Esophagus muscularis mucosa (tissue), 4 donors: Measurements from ENCODE around the gene DOK6.

ENCODE experiments used
- EP300 ChIP-seq: sonication (generic); formaldehyde crosslinking; IDR thresholded peaks from one replicate; pipeline ENCODE4 v1.6.1; 2017; ENCODE audit warnings: antibody characterized with exemption
- POLR2A ChIP-seq: fragments of 450-650 bp; IDR thresholded peaks from one replicate; pipeline ENCODE4 v1.6.1; 2017; ENCODE audit warnings: antibody characterized with exemption, moderate library complexity, mild to moderate bottlenecking, low read depth
- POLR2AphosphoS5 ChIP-seq, 2 donors: sonication (generic); formaldehyde crosslinking; IDR thresholded peaks; one replicate each; pipeline ENCODE4 v1.6.1; 2017; ENCODE audit warnings: antibody characterized with exemption in 2 of 2
- TF ChIP-seq, protein P1 (sequence below), 3 experiments: fragments of 200-600 bp in 2 of 3; fragments of 450-650 bp in 1 of 3; sonication (generic) in 2 of 3; IDR thresholded peaks; one replicate each; pipeline ENCODE4 v1.5.1; 2017 to 2019; ENCODE audit warnings: antibody characterized with exemption in 3 of 3, mild to moderate bottlenecking in 2 of 3, moderate library complexity in 1 of 3

DNA sequence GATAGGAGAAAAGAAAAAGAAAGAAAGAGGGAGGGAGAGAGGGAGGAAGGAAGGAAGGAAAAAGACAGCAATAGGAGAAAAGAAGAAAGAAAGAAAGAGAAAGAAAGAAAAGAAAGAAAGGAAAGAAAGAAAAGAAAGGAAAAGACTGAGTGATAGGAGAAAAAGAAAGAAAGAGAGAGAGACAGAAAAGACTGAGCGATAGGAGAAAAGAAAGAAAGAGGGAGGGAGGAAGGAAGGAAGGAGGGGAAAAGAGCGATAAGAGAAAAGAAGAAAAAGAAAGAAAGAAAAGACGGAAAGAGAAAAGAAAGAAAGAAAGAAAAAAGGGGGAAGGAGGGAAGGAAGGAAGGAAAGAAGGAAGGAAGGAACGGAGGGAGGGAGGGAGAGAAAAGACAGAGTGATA is 216.7 kb downstream of the DOK6 start:
- no peak for TF ChIP-seq EP300
- TF ChIP-seq, protein P1, sequence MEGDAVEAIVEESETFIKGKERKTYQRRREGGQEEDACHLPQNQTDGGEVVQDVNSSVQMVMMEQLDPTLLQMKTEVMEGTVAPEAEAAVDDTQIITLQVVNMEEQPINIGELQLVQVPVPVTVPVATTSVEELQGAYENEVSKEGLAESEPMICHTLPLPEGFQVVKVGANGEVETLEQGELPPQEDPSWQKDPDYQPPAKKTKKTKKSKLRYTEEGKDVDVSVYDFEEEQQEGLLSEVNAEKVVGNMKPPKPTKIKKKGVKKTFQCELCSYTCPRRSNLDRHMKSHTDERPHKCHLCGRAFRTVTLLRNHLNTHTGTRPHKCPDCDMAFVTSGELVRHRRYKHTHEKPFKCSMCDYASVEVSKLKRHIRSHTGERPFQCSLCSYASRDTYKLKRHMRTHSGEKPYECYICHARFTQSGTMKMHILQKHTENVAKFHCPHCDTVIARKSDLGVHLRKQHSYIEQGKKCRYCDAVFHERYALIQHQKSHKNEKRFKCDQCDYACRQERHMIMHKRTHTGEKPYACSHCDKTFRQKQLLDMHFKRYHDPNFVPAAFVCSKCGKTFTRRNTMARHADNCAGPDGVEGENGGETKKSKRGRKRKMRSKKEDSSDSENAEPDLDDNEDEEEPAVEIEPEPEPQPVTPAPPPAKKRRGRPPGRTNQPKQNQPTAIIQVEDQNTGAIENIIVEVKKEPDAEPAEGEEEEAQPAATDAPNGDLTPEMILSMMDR (IDR thresholded peaks at IDR 0.05): no peak
- TF ChIP-seq POLR2AphosphoS5 (IDR thresholded peaks at IDR 0.05): no peak
- no peak for TF ChIP-seq POLR2A
